Measurements from ENCODE around the gene PAQR6. TPM values are rescaled to one million over a fixed set of nuclear protein-coding genes. Genes with fewer than 3 reads are reported as not detected.

Gene PAQR6
- total and polyA plus RNA-seq, 4 donors: 0.22 to 0.85 (median 0.49) TPM

GRCh38 chr1:156198831-156199349, 49.0 kb downstream of the PAQR6 start:
- Histone ChIP-seq H3K4me1 (ENCODE audit: control insufficient read depth in 4 of 4, insufficient read depth in 4 of 4, low read length in 3 of 4) (peaks cover 13 to 73% (median 57%) of the 10 kb centered on the region in 4 donors), H3K27me3 (ENCODE audit: control insufficient read depth in 4 of 4, insufficient read depth in 4 of 4, low read length in 3 of 4) (no peaks in the 10 kb centered on the region), H3K9ac (ENCODE audit: low read depth in 1 of 2, low read length in 2 of 2) (no peak overlapping the region), H3K36me3 (ENCODE audit: control insufficient read depth in 4 of 4, insufficient read depth in 3 of 4, low read depth in 1 of 4, low read length in 3 of 4) (peaks cover 2 to 26% (median 13%) of the 10 kb centered on the region in 4 donors), H3K4me3 (ENCODE audit: low read depth in 1 of 3, low read length in 3 of 3) (no peak overlapping the region), H3K27ac (ENCODE audit: low read depth in 1 of 2, low read length in 2 of 2) (peak overlapping the region; percentile 17 to 29), H3K9me3 (ENCODE audit: control insufficient read depth in 4 of 4, low read length in 3 of 4) (no peaks in the 10 kb centered on the region)
- 61% methylated on average over 5 of the region's 5 CpGs for WGBS
- TF ChIP-seq SP1 (IDR thresholded peaks at IDR 0.05) (peak; percentile 26), HNF4A (conservative IDR thresholded peaks at IDR 0.05) (peak; percentile 51 to 66), RXRA (IDR thresholded peaks at IDR 0.05) (no peak), FOXA1 (IDR thresholded peaks at IDR 0.05) (no peak)
- no peak for DNase-seq (ENCODE audit: low spot score)

- peaks cover 0 to 17% (median 9%) of the 10 kb centered on the region in 4 donors for H3K36me3 ChIP-seq (ENCODE audit: control insufficient read depth in 4 of 4, insufficient read depth in 3 of 4, low read depth in 1 of 4, low read length in 3 of 4)
Measured at GRCh38 chr1:156196445-156196844, 51.4 kb downstream of the PAQR6 start.

More at GRCh38 chr1:156196445-156196844, 51.4 kb downstream of the PAQR6 start:
- WGBS: 53% methylated on average over 2 of the region's 2 CpGs
- peaks cover 13 to 63% (median 53%) of the 10 kb centered on the region in 4 donors for H3K4me1 ChIP-seq (ENCODE audit: control insufficient read depth in 4 of 4, insufficient read depth in 4 of 4, low read length in 3 of 4)
- TF ChIP-seq JUND (IDR thresholded peaks at IDR 0.05) (no peak), NR2F2 (IDR thresholded peaks at IDR 0.05) (peak; percentile 8), YY1 (IDR thresholded peaks at IDR 0.05) (peak; percentile 94), SP1 (IDR thresholded peaks at IDR 0.05) (peak; percentile 60), RXRA (IDR thresholded peaks at IDR 0.05) (peak; percentile 71 to 81), HNF4G (IDR thresholded peaks at IDR 0.05) (no peak), ATF3 (IDR thresholded peaks at IDR 0.05) (no peak), RAD21 (IDR thresholded peaks at IDR 0.05) (peak; percentile 8 to 34), EGR1 (IDR thresholded peaks at IDR 0.05; ENCODE audit: low read depth in 2 of 2) (no peak), ZBTB33 (IDR thresholded peaks at IDR 0.05) (peak; percentile 26), REST (IDR thresholded peaks at IDR 0.05) (no peak), MAX (IDR thresholded peaks at IDR 0.05) (peak; percentile 62), FOXA2 (IDR thresholded peaks at IDR 0.05) (peak; percentile 25), CTCF (IDR thresholded peaks at IDR 0.05; ENCODE audit: low read depth, low read length, missing input control) (no peak), GABPA (IDR thresholded peaks at IDR 0.05 in 1 of 2, conservative IDR thresholded peaks at IDR 0.05 in 1 of 2) (peak in 1 of 2 donors; percentile 33), HNF4A (conservative IDR thresholded peaks at IDR 0.05) (peak; percentile 77 to 85)
- H3K4me3 ChIP-seq (ENCODE audit: low read depth in 1 of 3, low read length in 3 of 3): no peak overlapping the region
- peak overlapping the region; percentile 73 to 76 for H3K27ac ChIP-seq (ENCODE audit: low read depth in 1 of 2, low read length in 2 of 2)
- DNase-seq (ENCODE audit: low spot score): no peak
- no peaks in the 10 kb centered on the region for H3K27me3 ChIP-seq (ENCODE audit: control insufficient read depth in 4 of 4, insufficient read depth in 4 of 4, low read length in 3 of 4)
- H3K9ac ChIP-seq (ENCODE audit: low read depth in 1 of 2, low read length in 2 of 2): peak overlapping the region; percentile 11 to 40
- H3K9me3 ChIP-seq (ENCODE audit: control insufficient read depth in 4 of 4, low read length in 3 of 4): no peaks in the 10 kb centered on the region

All from liver (tissue), 9 donors.